Activated naive CD4-positive, alpha-beta T cell treated with anti-CD3 and anti-CD28 coated beads, Interleukin-2, amount 50 U/mL, for 16 hours (primary cell): ENCODE results near the gene KRT7.
A peak's percentile ranks its signal among the peaks of the same experiment; 100 is the strongest.

ENCODE experiments used
- DNase-seq: peaks from one replicate; pipeline ENCODE4 v3.0.0-alpha.2; 2020

Gene KRT7

GRCh38 chr12:52200086-52200780, 32.8 kb upstream of the KRT7 start:
- no peak for DNase-seq

GRCh38 chr12:52200781-52201450, 32.1 kb upstream of the KRT7 start:
- no peak for DNase-seq

- no peak for DNase-seq
These were observed 31.6 kb upstream of the KRT7 start for GRCh38 chr12:52201451-52201839.

GRCh38 chr12:52202361-52203078, 30.5 kb upstream of the KRT7 start:
- DNase-seq: no peak

- DNase-seq: no peak
These were observed 29.7 kb upstream of the KRT7 start for GRCh38 chr12:52203079-52203921.

- DNase-seq: no peak
These were observed 28.7 kb upstream of the KRT7 start for GRCh38 chr12:52204095-52204930.

- DNase-seq: peak; percentile 4
These were observed 28.0 kb upstream of the KRT7 start for GRCh38 chr12:52204931-52205505.

GRCh38 chr12:52205612-52206303, 27.3 kb upstream of the KRT7 start:
- DNase-seq: no peak

- no peak for DNase-seq
These were observed 26.6 kb upstream of the KRT7 start for GRCh38 chr12:52206304-52207040.

- DNase-seq: no peak
These were observed 25.9 kb upstream of the KRT7 start for GRCh38 chr12:52207106-52207505.

- peak; percentile 5 for DNase-seq
These were observed 25.1 kb upstream of the KRT7 start for GRCh38 chr12:52207895-52208294.

- DNase-seq: peak; percentile 8
These were observed 24.4 kb upstream of the KRT7 start for GRCh38 chr12:52208424-52209165.

GRCh38 chr12:52209321-52209720, 23.7 kb upstream of the KRT7 start:
- DNase-seq: peak; percentile 1

GRCh38 chr12:52210186-52210924, 22.7 kb upstream of the KRT7 start:
- DNase-seq: no peak

- DNase-seq: no peak
These were observed 22.0 kb upstream of the KRT7 start for GRCh38 chr12:52210925-52211650.

GRCh38 chr12:52211716-52212585, 21.1 kb upstream of the KRT7 start:
- DNase-seq: no peak
